GM12878 (cell line): ENCODE data around the gene CACNA2D2. TPM values are rescaled to one million over a fixed set of nuclear protein-coding genes. Genes with fewer than 3 reads are reported as not detected.

ENCODE experiments used
- ATAC-seq: fragments of 200-7000 bp; cut with Tn5 transposase; 3 replicates; pipeline ENCODE4 v1.9.1; 2020; ENCODE audit warnings: mild to moderate bottlenecking, moderate library complexity
- BruUV-seq: library from RNA; stranded (reverse); fragments of 400-500 nt; replicated peaks from 2 replicates; lab custom pipeline; 2021; lab: Mats Ljungman, UMichigan
- CTCF ChIA-PET: fragments of 300-600 bp; sonication (Branson Sonifier 250); formaldehyde crosslinking; extraction: SDS; loops from one replicate; lab custom pipeline; 2021; ENCODE audit warnings: inconsistent platforms; lab: Yijun Ruan, JAX
- POLR2A ChIA-PET: fragments of 350-600 bp; formaldehyde crosslinking; extraction: SDS; loops from one replicate; lab custom pipeline; 2021; ENCODE audit warnings: inconsistent platforms; lab: Charles Lee
- RAD21 ChIA-PET: fragments of 300-600 bp; sonication (Branson Sonifier 250); formaldehyde crosslinking; loops from one replicate; lab custom pipeline; 2023; ENCODE audit warnings: antibody characterized with exemption; ENCODE audit not compliant: unreplicated experiment; lab: Charles Lee
- SMC1A ChIA-PET: fragments of 300-600 bp; sonication (Branson Sonifier 250); formaldehyde crosslinking; loops from one replicate; lab custom pipeline; 2023; ENCODE audit not compliant: unreplicated experiment, uncharacterized antibody; lab: Charles Lee
- DNase-seq: peaks from one replicate; pipeline ENCODE4 v3.0.0-alpha.2; 2011; ENCODE audit warnings: low read depth, low spot score
- FAIRE-seq: peaks from 3 replicates; lab custom pipeline; 2011; peaks lifted over from hg19 to GRCh38; lab: Jason Lieb, UNC
- H2AFZ ChIP-seq: 2 replicates; pipeline ENCODE4 v1.6.0; 2011; ENCODE audit warnings: low read depth, low read length, control low read depth; ENCODE audit not compliant: control insufficient read depth
- H3K27ac ChIP-seq: 2 replicates; pipeline ENCODE4 v1.5.1; 2011; ENCODE audit warnings: control low read depth; ENCODE audit not compliant: control insufficient read depth, insufficient read depth
- H3K27me3 ChIP-seq, 2 experiments: replicated peaks in 1 of 2; 2 replicates each; pipeline versions ENCODE4 v1.6.0 to v1.6.1; 2011; ENCODE audit warnings: low read length in 1 of 2; ENCODE audit not compliant: control insufficient read depth in 2 of 2, insufficient read depth in 2 of 2
- H3K36me3 ChIP-seq, 2 experiments: 2 replicates each; pipeline ENCODE4 v1.5.1; 2011; ENCODE audit warnings: low read length in 1 of 2; ENCODE audit not compliant: control insufficient read depth in 2 of 2, insufficient read depth in 2 of 2
- H3K4me1 ChIP-seq: 2 replicates; pipeline ENCODE4 v1.6.1; 2011; ENCODE audit warnings: mild to moderate bottlenecking, low read length, moderate library complexity, mixed read lengths; ENCODE audit not compliant: control insufficient read depth, insufficient read depth
- H3K4me2 ChIP-seq: 2 replicates; pipeline ENCODE4 v1.6.0; 2011; ENCODE audit warnings: control low read depth; ENCODE audit not compliant: control insufficient read depth, insufficient read depth
- H3K4me3 ChIP-seq: fragments of 200-600 bp; sonication (generic); 2 replicates; pipeline ENCODE4 v1.5.1; 2016
- H3K79me2 ChIP-seq: 2 replicates; pipeline ENCODE4 v1.6.0; 2011; ENCODE audit warnings: low read length; ENCODE audit not compliant: control insufficient read depth, insufficient read depth
- H3K9ac ChIP-seq: 2 replicates; pipeline ENCODE4 v1.8.0; 2011; ENCODE audit warnings: low read length, control low read depth, mixed read lengths; ENCODE audit not compliant: control insufficient read depth, insufficient read depth
- H3K9me3 ChIP-seq: replicated peaks from 3 replicates; pipeline ENCODE4 v1.5.1; 2011; ENCODE audit warnings: mild to moderate bottlenecking, low read length; ENCODE audit not compliant: control insufficient read depth, insufficient read depth
- H4K20me1 ChIP-seq: 2 replicates; pipeline ENCODE4 v1.6.0; 2011; ENCODE audit not compliant: control insufficient read depth, insufficient read depth
- MXI1 ChIP-seq: fragments of 150-350 bp; IDR thresholded peaks from 2 replicates; pipeline ENCODE4 v1.6.1; 2011; ENCODE audit warnings: low read depth, mild to moderate bottlenecking, inconsistent platforms, low read length, improper control_type of control experiment
- REST ChIP-seq: IDR thresholded peaks from 2 replicates; pipeline ENCODE4 v1.6.1; 2012; ENCODE audit warnings: mild to moderate bottlenecking, low read depth, low read length
- TCF7 ChIP-seq: IDR thresholded peaks from 2 replicates; pipeline ENCODE4 v1.6.1; 2014; ENCODE audit warnings: antibody characterized with exemption, borderline replicate concordance
- USF1 ChIP-seq: IDR thresholded peaks from 2 replicates; pipeline ENCODE4 v1.6.1; 2011; ENCODE audit warnings: borderline replicate concordance, low read depth, mild to moderate bottlenecking, moderate library complexity, mixed read lengths, low read length; ENCODE audit not compliant: insufficient read depth; ENCODE audit errors: extremely low read length
- WGBS: methylation state at CpG from one replicate; pipeline ENCODE4 v1.1.6; 2016; ENCODE audit warnings: low lambda C conversion rate; ENCODE audit not compliant: insufficient replicate concordance, insufficient coverage; ENCODE audit errors: missing lambda C conversion rate; 5-methylcytosine and 5-hydroxymethylcytosine counted together
- in situ Hi-C: fragments of 300-500 bp; cut with MboI; formaldehyde crosslinking; loops from 9 replicates; pipeline ENCODE4 v1.14.3; 2018; ENCODE audit warnings: mixed read lengths
- intact Hi-C: fragments of 100-400 bp; cut with micrococcal nuclease; formaldehyde crosslinking; loops from one replicate; pipeline ENCODE4 v1.14.2; 2022; ENCODE audit not compliant: unreplicated experiment
- polyA plus RNA-seq, 11 experiments: library from polyadenylated mRNA; depleted of rRNA in 4 of 11; unstranded in 6 of 11; stranded (reverse) in 5 of 11; fragments of >200 nt; fragmentation: Nextera tagmentation in 4 of 11; fragmentation: Illumina TruSeq in 1 of 11; extraction: Ambion mirVana in 4 of 11; extraction: Trizol in 1 of 11; gene quantifications; 1 replicate in 1 of 11; 2 replicates in 10 of 11; pipeline versions ENCODE4 v1.2.1 to v1.2.3, GENCODE V29; 2011 to 2016; ENCODE audit warnings: inconsistent platforms in 2 of 11, missing spikeins in 2 of 11, low read depth in 1 of 11
- total RNA-seq, 4 experiments: library from RNA; depleted of rRNA in 3 of 4; stranded (reverse); fragments of >200 nt in 3 of 4; fragmentation: Illumina TruSeq in 1 of 4; extraction: Trizol in 1 of 4; gene quantifications; 2 replicates each; pipeline versions ENCODE4 v1.2.1 to v1.2.3, GENCODE V29; 2013 to 2021

CACNA2D2 gene
- total and polyA plus RNA-seq, 10 of the 15 experiments (the other 5 are each of a cell fraction or from before 2014, with no cell fraction given): 0.03 to 0.07 TPM; not detected in 8

DNA sequence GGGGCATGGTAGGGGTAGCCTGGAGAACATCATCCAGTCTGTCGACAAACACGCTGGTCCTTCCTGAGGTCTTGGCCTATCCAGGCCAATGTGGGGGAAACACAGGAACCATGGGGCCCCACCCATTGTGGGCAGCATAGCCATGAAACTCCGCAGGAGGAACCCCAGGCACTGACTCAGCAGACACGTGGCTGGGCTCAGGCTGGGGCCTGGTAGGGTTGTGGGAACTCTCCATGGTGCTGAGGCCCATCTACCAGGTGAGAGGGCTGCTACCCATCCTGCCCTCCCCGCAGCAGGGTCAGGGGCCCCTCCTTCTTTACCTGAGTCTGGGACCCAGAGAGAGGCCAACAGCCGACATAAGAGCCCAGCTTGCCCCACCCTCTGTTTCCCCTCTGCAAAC, 22.6 kb upstream of the CACNA2D2 start:
- Histone ChIP-seq H3K27ac (no peak overlapping the region), H3K9me3 (no peaks in the 10 kb centered on the region), H3K9ac (no peak overlapping the region), H3K79me2 (no peaks in the 10 kb centered on the region), H3K4me3 (no peak overlapping the region), H4K20me1 (no peaks in the 10 kb centered on the region), H3K4me2 (no peak overlapping the region), H3K4me1 (no peaks in the 10 kb centered on the region), H3K36me3 (no peaks in the 10 kb centered on the region), H2AFZ (no peak overlapping the region)
- SMC1A ChIA-PET: no interaction called here
- ATAC-seq (peak; percentile 87), DNase-seq (no peak), FAIRE-seq (no peak)
- intact Hi-C loops (no loop called here), in situ Hi-C loops (no loop called here)
- CTCF ChIA-PET: no interaction called here
- POLR2A ChIA-PET: no interaction called here
- 12% methylated on average over 6 of the region's 6 CpGs for WGBS
- RAD21 ChIA-PET: no interaction called here
- BruUV-seq: no TSS peak
- TF ChIP-seq MXI1 (peak; percentile 93), USF1 (peak; percentile 53), REST (peak; percentile 93), TCF7 (no peak)
- TF ChIP-seq, all 136 proteins: peak for 3
- H3K27me3 ChIP-seq: peaks cover 0 to 4% of the 10 kb centered on the region in 2 experiments; a peak in 3 of 4 replicates
